Putamen (tissue), 1 donor: ENCODE results near the gene KIF3B.
"Not testable (repeated sequence)": the region's sequence is repeated elsewhere in the genome, so short reads cannot be mapped to it uniquely, and the experiment has no call there.

Experiments
- DNase-seq: peaks from one replicate; pipeline ENCODE4 v3.0.0-alpha.2; 2016; ENCODE audit warnings: low spot score

KIF3B gene

DNA sequence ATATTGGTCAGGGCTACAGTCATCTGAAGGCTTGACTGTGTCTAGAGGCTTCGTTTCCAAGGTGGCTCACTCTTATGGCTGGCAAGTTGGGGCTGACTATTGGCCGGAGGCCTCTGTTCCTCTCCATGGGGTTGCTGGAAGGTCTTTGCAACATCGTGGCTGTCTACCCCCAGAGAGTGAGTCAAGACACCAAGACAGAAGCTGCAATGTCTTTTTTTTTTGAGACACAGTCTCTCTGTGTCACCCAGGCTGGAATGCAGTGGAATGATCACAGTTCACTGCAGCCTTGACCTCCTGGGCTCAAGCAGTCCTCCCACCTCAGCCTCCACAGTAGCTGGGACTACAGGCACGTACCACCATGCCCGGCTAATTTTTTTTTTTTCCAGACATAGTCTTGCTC, 29.4 kb upstream of the KIF3B start:
- no peak for DNase-seq

- no peak for DNase-seq
These were observed 28.3 kb upstream of the KIF3B start for GRCh38 chr20:32249030-32249738.

- DNase-seq: no peak
These were observed 26.0 kb upstream of the KIF3B start for GRCh38 chr20:32251470-32251869.

DNA sequence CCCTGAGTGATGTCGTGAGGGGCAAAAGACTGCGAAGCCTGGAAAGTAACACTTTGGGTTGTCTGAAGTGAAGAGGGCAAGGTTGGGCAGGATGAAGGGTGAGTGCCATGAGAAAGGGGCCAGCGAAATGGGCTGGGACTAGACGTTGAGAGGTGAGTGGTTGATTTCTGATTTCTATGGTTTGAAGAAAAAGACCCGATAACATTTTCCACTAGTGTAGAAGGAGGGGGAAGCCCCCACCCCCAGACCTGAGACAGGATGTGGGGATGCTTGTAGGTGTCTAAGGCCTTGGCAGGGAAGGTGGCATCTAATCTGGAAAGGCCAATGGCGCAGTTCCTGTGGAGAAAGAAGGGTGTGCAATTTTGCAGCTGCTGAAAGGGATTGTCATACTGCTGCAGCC, 25.3 kb upstream of the KIF3B start:
- no peak for DNase-seq

GRCh38 chr20:32260973-32261372, 16.5 kb upstream of the KIF3B start:
- not testable (repeated sequence) for DNase-seq

DNA sequence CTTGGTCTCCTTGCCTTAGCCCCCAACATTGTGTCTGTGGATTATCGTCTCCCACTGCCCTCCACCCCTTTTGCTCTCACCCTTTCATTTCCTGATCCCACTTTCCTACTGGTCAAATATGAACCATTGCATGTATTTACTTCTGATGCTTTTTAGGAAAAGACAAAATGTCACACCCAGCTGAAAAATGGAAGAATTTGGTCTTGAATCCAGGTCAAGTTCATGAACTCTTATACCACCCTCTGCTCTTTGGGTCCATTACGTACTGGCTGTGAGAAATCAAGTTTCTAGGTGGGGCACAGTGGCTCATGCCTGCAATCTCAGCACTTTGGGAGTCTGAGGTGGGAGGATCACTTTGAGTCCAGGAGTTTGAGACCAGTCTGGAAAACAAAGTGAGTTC, 15.8 kb upstream of the KIF3B start:
- no peak for DNase-seq

- no peak for DNase-seq
These were observed 14.0 kb upstream of the KIF3B start for GRCh38 chr20:32263398-32263954.

GRCh38 chr20:32271620-32272019, 5.8 kb upstream of the KIF3B start:
- no peak for DNase-seq

DNA sequence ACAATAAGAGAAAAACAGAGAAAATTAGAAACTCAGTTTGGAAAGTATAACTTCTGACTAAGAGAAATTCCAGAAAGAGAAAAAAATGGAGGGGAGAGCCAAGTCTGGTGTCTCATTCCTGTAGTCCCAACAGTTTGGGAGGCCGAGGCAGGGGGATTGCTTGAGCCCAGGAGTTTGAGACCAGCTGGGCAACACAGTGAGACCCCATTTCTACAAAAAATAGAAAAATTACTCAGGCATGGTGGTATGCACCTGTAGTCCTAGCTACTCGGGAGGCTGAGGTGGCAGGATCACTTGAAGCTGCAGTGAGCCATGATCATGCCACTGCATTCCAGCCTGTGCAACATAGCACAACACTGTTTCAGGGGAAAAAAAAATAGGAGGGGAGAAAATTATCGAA, 3.1 kb upstream of the KIF3B start:
- no peak for DNase-seq

- DNase-seq: not testable (repeated sequence)
These were observed 2.3 kb upstream of the KIF3B start for GRCh38 chr20:32275163-32275562.

DNA sequence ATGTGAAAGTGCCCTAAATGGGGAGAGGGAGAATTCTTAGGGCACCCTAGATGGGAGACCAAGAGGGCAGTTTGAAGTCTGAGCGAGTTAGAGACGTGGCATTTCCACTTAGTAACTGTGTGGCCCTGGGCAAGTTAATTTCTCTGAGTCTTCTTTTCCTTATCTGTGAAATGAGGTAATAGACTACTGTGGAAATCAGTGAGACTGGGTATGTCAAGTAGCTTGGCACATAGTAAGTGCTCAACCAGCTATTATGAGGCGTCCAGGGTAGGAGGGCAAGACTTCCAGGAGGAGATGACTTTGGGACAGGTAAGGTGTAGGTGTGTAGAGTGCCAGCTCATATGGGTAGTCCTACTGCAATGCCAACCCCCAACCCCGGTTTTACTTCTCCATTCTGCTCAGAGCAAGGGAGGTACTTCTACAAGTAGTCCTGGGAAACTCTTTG, 770 bp downstream of the KIF3B start:
- no peak for DNase-seq

GRCh38 chr20:32281711-32282110, 4.3 kb downstream of the KIF3B start:
- DNase-seq: no peak

DNA sequence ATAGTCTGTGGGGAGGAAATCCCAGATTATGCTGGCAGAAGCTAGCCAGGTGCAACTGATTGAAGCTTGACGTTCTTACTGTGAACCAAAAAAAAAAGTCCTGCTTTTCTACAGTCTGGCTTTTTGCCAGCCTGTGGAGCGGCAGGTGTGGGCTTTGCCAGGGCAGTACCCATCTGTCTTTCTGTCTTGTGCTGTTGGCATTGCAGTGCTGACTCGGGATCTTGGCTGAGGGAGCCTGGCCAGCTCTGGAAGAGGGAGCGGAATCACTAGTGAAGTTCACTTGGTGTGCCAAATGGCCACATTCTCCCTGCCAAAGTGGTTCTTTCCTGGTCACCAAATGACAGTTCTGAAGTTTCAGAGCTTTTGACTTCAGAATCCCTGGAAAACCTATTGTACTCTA, 5.0 kb downstream of the KIF3B start:
- DNase-seq: no peak

- DNase-seq: no peak
These were observed 7.7 kb downstream of the KIF3B start for GRCh38 chr20:32285082-32285620.

GRCh38 chr20:32285621-32286371, 8.3 kb downstream of the KIF3B start:
- no peak for DNase-seq

GRCh38 chr20:32287231-32287638, 9.8 kb downstream of the KIF3B start:
- DNase-seq: no peak

DNA sequence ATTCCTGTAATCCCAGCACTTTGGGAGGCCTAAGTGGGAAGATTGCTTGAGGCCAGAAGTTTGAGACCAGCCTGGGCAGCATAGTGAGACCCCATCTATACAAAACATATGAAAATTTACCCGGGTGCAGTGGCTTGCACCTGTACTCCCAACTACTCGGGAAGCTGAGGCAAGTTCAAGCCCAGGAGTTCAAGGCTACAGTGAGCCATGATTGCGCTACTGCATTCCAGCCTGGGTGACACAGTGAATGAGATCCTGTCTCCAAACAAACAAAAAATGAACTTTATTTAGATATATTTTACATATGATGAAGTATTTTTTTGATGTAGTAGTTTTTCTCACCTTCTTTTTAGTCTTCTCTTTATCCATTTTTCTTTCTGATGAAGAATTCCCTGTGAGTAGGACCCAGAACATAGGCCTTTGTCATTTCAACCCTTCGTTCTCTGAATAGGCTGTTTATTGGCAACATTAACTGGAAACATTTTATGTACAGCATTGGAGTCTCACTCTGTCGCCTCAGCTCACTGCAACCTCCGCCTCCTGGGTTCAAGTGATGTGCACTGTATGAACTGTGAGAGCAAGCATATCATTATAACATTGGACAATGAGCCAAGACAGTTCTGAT, 10.9 kb downstream of the KIF3B start:
- DNase-seq: no peak

GRCh38 chr20:32289299-32289660, 11.8 kb downstream of the KIF3B start:
- not testable (repeated sequence) for DNase-seq

DNA sequence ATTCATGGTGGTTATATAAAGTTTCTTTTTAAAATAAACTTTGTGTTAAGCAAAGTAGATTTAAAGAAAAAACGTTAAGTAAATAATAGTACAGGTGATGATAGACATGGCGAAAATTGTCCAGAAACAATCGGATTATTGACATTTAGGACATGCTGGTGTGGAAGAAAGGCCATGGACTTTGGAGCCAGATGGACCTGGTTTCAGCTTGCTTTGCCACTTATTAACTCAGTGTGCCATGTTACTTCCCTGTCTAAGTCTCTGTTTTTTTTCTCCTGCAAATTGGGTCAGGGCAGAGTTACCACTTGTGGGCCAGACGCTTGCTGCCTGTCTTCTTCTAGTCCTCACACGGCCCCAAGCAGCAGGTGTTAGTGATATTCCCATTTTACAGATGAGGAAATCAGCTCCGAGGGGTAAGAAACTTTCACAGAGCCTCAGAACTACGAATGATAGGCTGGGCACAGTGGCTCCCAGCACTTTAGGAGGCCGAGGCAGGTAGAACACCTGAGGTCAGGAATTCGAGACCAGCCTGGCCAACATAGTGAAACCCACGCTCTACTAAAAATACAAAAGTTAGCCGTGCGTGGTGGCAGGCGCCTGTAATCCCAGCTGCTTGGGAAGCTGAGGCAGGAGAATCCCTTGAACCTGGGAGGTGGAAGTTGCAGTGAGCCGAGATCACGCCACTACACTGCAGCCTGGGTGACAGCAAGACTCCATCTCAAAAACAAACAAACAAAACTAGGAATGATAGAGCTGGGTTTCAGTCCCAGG, 12.4 kb downstream of the KIF3B start:
- no peak for DNase-seq

GRCh38 chr20:32291166-32291565, 13.7 kb downstream of the KIF3B start:
- DNase-seq: no peak

GRCh38 chr20:32292548-32292947, 15.1 kb downstream of the KIF3B start:
- no peak for DNase-seq

DNA sequence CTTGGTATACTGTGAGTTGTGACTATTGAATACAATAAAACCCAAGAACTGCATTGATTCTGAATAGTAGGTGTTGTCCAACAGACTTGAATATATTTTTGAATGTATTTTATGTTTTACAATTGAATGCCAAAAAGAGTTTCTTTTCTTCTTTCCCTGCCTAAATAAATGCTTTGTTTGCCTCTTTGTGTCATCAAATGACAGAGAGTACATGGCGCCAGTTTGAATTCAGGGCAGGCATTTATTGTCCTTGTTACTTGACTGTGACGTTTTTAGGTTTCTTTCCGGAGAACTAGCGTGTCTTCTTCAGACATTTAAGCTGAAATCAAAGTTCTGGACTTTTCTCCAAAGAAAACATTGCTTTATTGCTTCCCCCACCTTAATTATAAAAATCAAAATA, 16.6 kb downstream of the KIF3B start:
- DNase-seq: no peak
